ENCODE results near the gene PDLIM5. TPM values are rescaled to one million over a fixed set of nuclear protein-coding genes. Genes with fewer than 3 reads are reported as not detected.

The PDLIM5 gene
- total RNA-seq, 1 experiment from 2014 or later: 58.0 TPM

DNA sequence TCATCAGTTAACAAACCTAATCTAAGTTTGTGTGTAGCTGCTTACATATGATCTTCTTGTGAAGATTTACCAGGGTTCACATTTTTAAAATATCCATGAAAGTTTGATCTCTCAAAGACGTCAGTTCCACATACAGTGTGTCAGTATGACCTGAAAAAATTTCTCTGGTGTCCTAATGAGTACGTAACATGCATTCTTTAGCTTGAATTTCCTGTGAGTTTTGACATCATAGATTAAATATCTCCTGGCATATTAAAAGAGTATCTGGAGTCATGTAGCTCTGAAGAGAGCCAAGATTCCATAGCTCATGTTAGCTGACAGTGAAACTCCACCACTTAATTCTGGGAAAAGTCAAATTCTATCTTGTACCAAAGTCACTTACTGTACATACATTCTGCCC lies 43.9 kb upstream of the PDLIM5 start:
- Histone ChIP-seq H4K91ac (ENCODE audit: insufficient read length, low read depth, low read length) (no peak overlapping the region), H2BK15ac (ENCODE audit: low read depth, low read length) (no peak overlapping the region), H4K8ac (replicated peaks; ENCODE audit: insufficient read length, low read depth, low read length) (no peak overlapping the region), H3T11ph (ENCODE audit: low read length) (no peak overlapping the region), H2BK12ac (ENCODE audit: insufficient read length, low read depth, low read length) (no peak overlapping the region), H4K20me1 (ENCODE audit: control insufficient read depth, insufficient read depth, insufficient read length) (no peaks in the 10 kb centered on the region), H3K9me3 (ENCODE audit: control insufficient read depth, low read depth, low read length) (no peaks in the 10 kb centered on the region), H3K79me1 (ENCODE audit: insufficient read depth, low read depth, low read length, poor library complexity, severe bottlenecking) (no peaks in the 10 kb centered on the region), H3K56ac (ENCODE audit: insufficient read length, low read depth, low read length) (no peak overlapping the region), H3K23me2 (ENCODE audit: insufficient read length, low read depth, low read length, poor library complexity, severe bottlenecking) (no peaks in the 10 kb centered on the region), H2AK5ac (ENCODE audit: insufficient read length, low read length) (no peak overlapping the region), H3K9ac (ENCODE audit: extremely low read depth, insufficient read length, low read length) (no peak overlapping the region), H3K18ac (ENCODE audit: insufficient read length, low read depth, low read length) (no peak overlapping the region), H3K4me2 (ENCODE audit: insufficient read depth, insufficient read length, low read length) (no peak overlapping the region), H3K4ac (ENCODE audit: low read depth, low read length) (no peak overlapping the region), H3K79me2 (ENCODE audit: insufficient read depth, low read length) (no peaks in the 10 kb centered on the region), H2AFZ (ENCODE audit: low read length) (no peak overlapping the region), H4K5ac (ENCODE audit: insufficient read length, low read depth, low read length) (no peak overlapping the region), H3K23ac (ENCODE audit: insufficient read length, low read depth, low read length) (no peak overlapping the region), H3K4me1 (ENCODE audit: insufficient read depth, low read length) (no peaks in the 10 kb centered on the region; the same call in 1 of the 2 replicates), H3K27ac (ENCODE audit: insufficient read length, low read depth, low read length) (no peak overlapping the region), H3K14ac (ENCODE audit: insufficient read depth, low read length) (no peak overlapping the region), H2BK120ac (ENCODE audit: low read depth, low read length, poor library complexity, severe bottlenecking) (no peak overlapping the region), H3K27me3 (ENCODE audit: insufficient read depth, low read length) (no peaks in the 10 kb centered on the region), H2BK20ac (ENCODE audit: low read depth, low read length, poor library complexity, severe bottlenecking) (no peak overlapping the region), H2BK5ac (ENCODE audit: insufficient read length, low read length) (no peak overlapping the region)
- no peak for DNase-seq
- Mint-ChIP-seq H3K36me3 (ENCODE audit: insufficient read depth in 1 of 3, low read depth in 3 of 3) (no peaks in the 10 kb centered on the region), H3K4me1 (peaks cover 14 to 18% of the 10 kb centered on the region in 2 experiments), H3K4me3 (no peak overlapping the region), H3K9me3 (no peaks in the 10 kb centered on the region), H3K27me3 (ENCODE audit: low read depth) (no peaks in the 10 kb centered on the region), H3K27ac (no peak overlapping the region)
- WGBS (ENCODE audit: extremely low coverage, insufficient read length, low lambda C conversion rate): no CpG with 5 or more reads among the region's 2 CpGs
- TF ChIP-seq, protein P1, sequence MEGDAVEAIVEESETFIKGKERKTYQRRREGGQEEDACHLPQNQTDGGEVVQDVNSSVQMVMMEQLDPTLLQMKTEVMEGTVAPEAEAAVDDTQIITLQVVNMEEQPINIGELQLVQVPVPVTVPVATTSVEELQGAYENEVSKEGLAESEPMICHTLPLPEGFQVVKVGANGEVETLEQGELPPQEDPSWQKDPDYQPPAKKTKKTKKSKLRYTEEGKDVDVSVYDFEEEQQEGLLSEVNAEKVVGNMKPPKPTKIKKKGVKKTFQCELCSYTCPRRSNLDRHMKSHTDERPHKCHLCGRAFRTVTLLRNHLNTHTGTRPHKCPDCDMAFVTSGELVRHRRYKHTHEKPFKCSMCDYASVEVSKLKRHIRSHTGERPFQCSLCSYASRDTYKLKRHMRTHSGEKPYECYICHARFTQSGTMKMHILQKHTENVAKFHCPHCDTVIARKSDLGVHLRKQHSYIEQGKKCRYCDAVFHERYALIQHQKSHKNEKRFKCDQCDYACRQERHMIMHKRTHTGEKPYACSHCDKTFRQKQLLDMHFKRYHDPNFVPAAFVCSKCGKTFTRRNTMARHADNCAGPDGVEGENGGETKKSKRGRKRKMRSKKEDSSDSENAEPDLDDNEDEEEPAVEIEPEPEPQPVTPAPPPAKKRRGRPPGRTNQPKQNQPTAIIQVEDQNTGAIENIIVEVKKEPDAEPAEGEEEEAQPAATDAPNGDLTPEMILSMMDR (conservative IDR thresholded peaks at IDR 0.05): no peak

Data from H9 (cell line).